Heart right ventricle (tissue), 16 donors: ENCODE data around the gene REEP2. TPM values are rescaled to one million over a fixed set of nuclear protein-coding genes. Genes with fewer than 3 reads are reported as not detected.
A peak's percentile ranks its signal among the peaks of the same experiment; 100 is the strongest.

Experiments
- ATAC-seq, 8 donors: fragments of 200-7000 bp; cut with Tn5 transposase; one replicate each; pipeline ENCODE4 v1.9.1; 2020; ENCODE audit warnings: mild to moderate bottlenecking in 8 of 8, moderate library complexity in 8 of 8, moderate number of reproducible peaks in 1 of 8
- DNase-seq, 2 donors: peaks; one replicate each; pipeline ENCODE4 v3.0.0-alpha.2; 2020
- H3K27ac ChIP-seq, 10 donors: fragments of 200-600 bp; sonication (generic) in 2 of 10; one replicate each; pipeline versions ENCODE4 v1.5.0 to v1.8.0; 2020 to 2022; ENCODE audit warnings: mild to moderate bottlenecking in 3 of 10
- H3K27me3 ChIP-seq, 7 donors: fragments of 200-600 bp; one replicate each; pipeline ENCODE4 v1.8.0; 2021 to 2022; ENCODE audit warnings: mild to moderate bottlenecking in 2 of 7
- H3K36me3 ChIP-seq, 9 donors: fragments of 200-600 bp; sonication (generic) in 1 of 9; one replicate each; pipeline versions ENCODE4 v1.5.0 to v1.8.0; 2020 to 2022; ENCODE audit warnings: mild to moderate bottlenecking in 2 of 9
- H3K4me1 ChIP-seq, 9 donors: fragments of 200-600 bp; sonication (generic) in 1 of 9; one replicate each; pipeline versions ENCODE4 v1.5.0 to v1.8.0; 2020 to 2022; ENCODE audit warnings: mild to moderate bottlenecking in 4 of 9
- H3K4me3 ChIP-seq, 10 donors: fragments of 200-600 bp; sonication (generic) in 2 of 10; one replicate each; pipeline versions ENCODE4 v1.5.0 to v1.8.0; 2020 to 2022; ENCODE audit warnings: mild to moderate bottlenecking in 7 of 10, moderate library complexity in 2 of 10
- H3K9me3 ChIP-seq, 11 donors: fragments of 200-600 bp in 10 of 11; sonication (generic) in 2 of 11; one replicate each; pipeline versions ENCODE4 v1.5.0 to v1.8.0; 2013 to 2022; ENCODE audit warnings: mild to moderate bottlenecking in 2 of 11, control low read depth in 1 of 11, moderate library complexity in 1 of 11
- whole genome bisulfite sequencing, 2 donors: extraction: QIAGEN DNeasy Blood & Tissue Kit; methylation state at CpG; one replicate each; pipeline ENCODE4 v1.1.7; 2013; ENCODE audit warnings: inconsistent platforms in 1 of 2; 5-methylcytosine and 5-hydroxymethylcytosine counted together
- intact Hi-C, 10 donors: fragments of 100-400 bp; cut with DNase I; formaldehyde crosslinking; loops; one replicate each; pipeline versions ENCODE4 v1.11.1 to v1.14.2; 2022
- polyA plus RNA-seq, 2 donors: library from polyadenylated mRNA; stranded (reverse); fragments of 200-250 nt; gene quantifications; one replicate each; pipeline ENCODE4 v1.2.3, GENCODE V29; 2013
- total RNA-seq, 10 donors: library from RNA; stranded (reverse); fragmentation: NEBNext Ultra II Directional in 3 of 10; extraction: Animal tissue kit (Norgen Biotek cat#: 25700) in 3 of 10; gene quantifications; one replicate each; pipeline versions ENCODE4 v1.2.1 to v1.2.4, GENCODE V29; 2021 to 2023
- TF ChIP-seq, protein P1 (sequence below), 9 donors: fragments of 200-600 bp; sonication (generic) in 2 of 9; IDR thresholded peaks; one replicate each; pipeline versions ENCODE4 v1.5.0 to v1.8.0; 2021 to 2022; ENCODE audit warnings: antibody characterized with exemption in 9 of 9, mild to moderate bottlenecking in 5 of 9, moderate library complexity in 1 of 9
- donor health status: Arrhythmogenic right ventricular cardiomyopathy.
- donor health status: ischemic (EF 13 %, LVEDD 7.1; RV severe dilation, severe dysfunction).
- donor health status: healthy with polysubstance abuse.
- donor health status: DM: no; HTN: yes; CAD: no.
- donor health status: DM: no; HTN: no; CAD: no.
- donor health status: ischemic (EF 25% LVEDD 6.9; RV normal size, moderate dysfunction).
- donor health status: ischemic (EF 25% LVEDD 5.7; RV mildly dilated, moderate dysfunction).
- donor health status: healthy.
- donor health status: DM: yes; HTN: yes; CAD: no.
- donor health status: Ischemic cardiomyopathy.
- donor health status: ischemic (EF 35%, LVEDD 5.7; RV mildly dilated, moderate dysfunction).
- donor health status: nonischemic (EF 11% LVEDD 7.7; RV severe dilation, severe dysfunction).
- donor health status: DM: yes; HTN: yes; CAD: no.
- donor health status: PGD.
- donor health status: ischemic (EF 29% LVEDD 5.4; RV normal size, mild dysfunction).
- donor health status: nonischemic (EF 23%, LVEDD 6.1; RV moderate dilation, normal function).

The REEP2 gene
- total and polyA plus RNA-seq, 12 donors = 2.0 to 17.3 (median 8.0) TPM

- 16% methylated on average over 22 of the region's 22 CpGs for WGBS, 2 donors
- H3K9me3 ChIP-seq = no peaks in the 10 kb centered on the region
- peaks cover 0 to 12% (median 9%) of the 10 kb centered on the region in 9 donors for H3K4me1 ChIP-seq
- ATAC-seq (peak; percentile 86 to 96 (median 94)), DNase-seq (peak; percentile 90 to 91)
- H3K27ac ChIP-seq = no peak overlapping the region
- TF ChIP-seq, protein P1, sequence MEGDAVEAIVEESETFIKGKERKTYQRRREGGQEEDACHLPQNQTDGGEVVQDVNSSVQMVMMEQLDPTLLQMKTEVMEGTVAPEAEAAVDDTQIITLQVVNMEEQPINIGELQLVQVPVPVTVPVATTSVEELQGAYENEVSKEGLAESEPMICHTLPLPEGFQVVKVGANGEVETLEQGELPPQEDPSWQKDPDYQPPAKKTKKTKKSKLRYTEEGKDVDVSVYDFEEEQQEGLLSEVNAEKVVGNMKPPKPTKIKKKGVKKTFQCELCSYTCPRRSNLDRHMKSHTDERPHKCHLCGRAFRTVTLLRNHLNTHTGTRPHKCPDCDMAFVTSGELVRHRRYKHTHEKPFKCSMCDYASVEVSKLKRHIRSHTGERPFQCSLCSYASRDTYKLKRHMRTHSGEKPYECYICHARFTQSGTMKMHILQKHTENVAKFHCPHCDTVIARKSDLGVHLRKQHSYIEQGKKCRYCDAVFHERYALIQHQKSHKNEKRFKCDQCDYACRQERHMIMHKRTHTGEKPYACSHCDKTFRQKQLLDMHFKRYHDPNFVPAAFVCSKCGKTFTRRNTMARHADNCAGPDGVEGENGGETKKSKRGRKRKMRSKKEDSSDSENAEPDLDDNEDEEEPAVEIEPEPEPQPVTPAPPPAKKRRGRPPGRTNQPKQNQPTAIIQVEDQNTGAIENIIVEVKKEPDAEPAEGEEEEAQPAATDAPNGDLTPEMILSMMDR (IDR thresholded peaks at IDR 0.05) = peak; percentile 94 to 99 (median 96)
- no peaks in the 10 kb centered on the region for H3K27me3 ChIP-seq
- H3K36me3 ChIP-seq = peaks cover 0 to under 1% (median 0%) of the 10 kb centered on the region in 9 donors
- peak overlapping the region in 2 of 10 donors; percentile 0 to 8 for H3K4me3 ChIP-seq
- intact Hi-C loops = loop anchor here in 8 of 10 donors (1.0 to 5.0 kb wide), 4 partner anchors 53 to 98 kb away; no protein-coding TSS in a partner anchor
Observed at GRCh38 chr5:138449501-138450239, 10.8 kb downstream of the REEP2 start.

GRCh38 chr5:138450971-138451370 lies 12.1 kb downstream of the REEP2 start:
- intact Hi-C loops = loop anchor here in 8 of 10 donors (1.0 to 5.0 kb wide), 4 partner anchors 52 to 96 kb away; no protein-coding TSS in a partner anchor
- Histone ChIP-seq H3K4me1 (peaks cover 0 to 12% (median 9%) of the 10 kb centered on the region in 9 donors), H3K4me3 (no peak overlapping the region), H3K9me3 (no peaks in the 10 kb centered on the region), H3K27ac (no peak overlapping the region), H3K36me3 (no peaks in the 10 kb centered on the region), H3K27me3 (no peaks in the 10 kb centered on the region)
- TF ChIP-seq, protein P1 (IDR thresholded peaks at IDR 0.05) = no peak
- DNase-seq (no peak), ATAC-seq (no peak)
- 93% methylated on average over 5 of the region's 5 CpGs for WGBS, 2 donors

DNA sequence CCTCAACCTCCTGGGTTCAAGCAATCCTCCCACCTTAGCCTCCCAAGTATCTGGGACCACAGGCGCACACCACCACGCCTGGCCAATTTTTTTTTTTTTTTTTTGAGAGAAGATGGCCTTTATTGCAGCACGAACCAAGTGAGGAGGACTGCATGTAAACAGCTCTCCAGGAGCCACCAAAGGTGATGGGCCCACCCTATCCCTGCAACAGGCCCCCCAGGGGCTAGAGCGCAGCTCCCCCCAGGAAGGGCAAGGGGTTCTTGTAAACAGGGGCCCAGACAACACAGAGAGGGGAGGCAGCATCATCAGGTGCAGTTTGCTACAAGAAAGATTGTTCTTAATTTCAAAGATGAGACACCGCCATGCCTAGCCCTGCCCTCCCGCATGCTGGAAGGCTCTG lies 13.9 kb downstream of the REEP2 start:
- Histone ChIP-seq H3K4me1 (peaks cover under 1 to 23% (median 15%) of the 10 kb centered on the region in 9 donors), H3K36me3 (no peaks in the 10 kb centered on the region), H3K9me3 (no peaks in the 10 kb centered on the region), H3K27me3 (no peaks in the 10 kb centered on the region), H3K27ac (no peak overlapping the region), H3K4me3 (no peak overlapping the region)
- intact Hi-C loops = loop anchor here in 1 of 10 donors (5.0 kb wide), 1 partner anchor 95 kb away; no protein-coding TSS in a partner anchor
- 96 to 99% methylated on average over 6 of the region's 6 CpGs for WGBS, 2 donors
- no peak for ATAC-seq
- no peak for DNase-seq
- TF ChIP-seq, protein P1 (IDR thresholded peaks at IDR 0.05) = no peak

DNA sequence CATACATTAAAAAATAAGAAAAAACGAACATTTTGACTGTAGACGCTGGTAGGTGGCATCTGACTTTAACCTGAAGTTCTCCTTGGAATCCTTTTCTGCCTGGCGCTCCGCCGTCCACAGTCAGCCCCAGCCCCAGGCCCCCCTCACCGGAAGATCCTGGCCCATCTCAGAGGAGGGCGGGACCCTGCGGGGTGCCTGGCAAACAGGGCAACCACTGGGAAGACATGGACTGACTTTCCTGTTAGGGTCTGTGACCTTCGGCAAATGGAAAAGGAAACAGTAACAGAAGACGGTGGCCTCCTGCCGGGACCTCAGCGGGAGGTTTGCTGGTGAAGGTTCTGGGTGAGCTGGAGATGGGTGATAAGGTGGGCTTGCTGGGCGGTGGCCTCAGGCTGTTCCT lies 14.7 kb downstream of the REEP2 start:
- Histone ChIP-seq H3K4me1 (peaks cover 10 to 32% (median 24%) of the 10 kb centered on the region in 9 donors), H3K27ac (no peak overlapping the region), H3K36me3 (no peaks in the 10 kb centered on the region), H3K27me3 (no peaks in the 10 kb centered on the region), H3K9me3 (no peaks in the 10 kb centered on the region), H3K4me3 (no peak overlapping the region)
- ATAC-seq = no peak
- WGBS, 2 donors = 87 to 90% methylated on average over 13 of the region's 13 CpGs
- DNase-seq = no peak
- intact Hi-C loops = loop anchor here in 1 of 10 donors (5.0 kb wide), 1 partner anchor 94 kb away; no protein-coding TSS in a partner anchor
- TF ChIP-seq, protein P1 (IDR thresholded peaks at IDR 0.05) = no peak
